ENCODE measurements around the gene GSK3A.

Gene GSK3A

GRCh38 chr19:42204664-42205063, 37.7 kb downstream of the GSK3A start:
- no peak for TF ChIP-seq CTCF (IDR thresholded peaks at IDR 0.05; ENCODE audit: low read depth, low read length, missing control alignments)
- in situ Hi-C loops (cut with HindIII; ENCODE audit: low pct_ligation_motif_present, low sequenced_read_pairs) = no loop called here

GRCh38 chr19:42203700-42204099, 38.7 kb downstream of the GSK3A start:
- no peak for TF ChIP-seq CTCF (IDR thresholded peaks at IDR 0.05; ENCODE audit: low read depth, low read length, missing control alignments)
- no peak overlapping the region for H3K4me3 ChIP-seq (ENCODE audit: low read depth, low read length)
- H3K36me3 ChIP-seq (replicated peaks) = peaks cover 54% of the 10 kb centered on the region
- in situ Hi-C loops (cut with HindIII; ENCODE audit: low pct_ligation_motif_present, low sequenced_read_pairs) = no loop called here
- no peak for DNase-seq
- H3K27ac ChIP-seq = no peak overlapping the region
- no peaks in the 10 kb centered on the region for H3K27me3 ChIP-seq (replicated peaks)

More at GRCh38 chr19:42204664-42205063, 37.7 kb downstream of the GSK3A start:
- Histone ChIP-seq H3K36me3 (replicated peaks) (peaks cover 54% of the 10 kb centered on the region), H3K27me3 (replicated peaks) (no peaks in the 10 kb centered on the region), H3K27ac (no peak overlapping the region), H3K4me3 (ENCODE audit: low read depth, low read length) (no peak overlapping the region)
- DNase-seq = no peak

- no peaks in the 10 kb centered on the region for H3K27me3 ChIP-seq (replicated peaks)
- no peak overlapping the region for H3K4me3 ChIP-seq (ENCODE audit: low read depth, low read length)
- no peak overlapping the region for H3K27ac ChIP-seq
- no peak for TF ChIP-seq CTCF (IDR thresholded peaks at IDR 0.05; ENCODE audit: low read depth, low read length, missing control alignments)
- H3K36me3 ChIP-seq (replicated peaks) = peaks cover 63% of the 10 kb centered on the region
- in situ Hi-C loops (cut with HindIII; ENCODE audit: low pct_ligation_motif_present, low sequenced_read_pairs) = no loop called here
- no peak for DNase-seq
Observed at GRCh38 chr19:42202290-42202880, 40.0 kb downstream of the GSK3A start.

GRCh38 chr19:42201489-42202289, 40.7 kb downstream of the GSK3A start:
- H3K27me3 ChIP-seq (replicated peaks) = no peaks in the 10 kb centered on the region
- no peak for DNase-seq
- no peak overlapping the region for H3K4me3 ChIP-seq (ENCODE audit: low read depth, low read length)
- H3K27ac ChIP-seq = no peak overlapping the region
- H3K36me3 ChIP-seq (replicated peaks) = peaks cover 68% of the 10 kb centered on the region
- in situ Hi-C loops (cut with HindIII; ENCODE audit: low pct_ligation_motif_present, low sequenced_read_pairs) = no loop called here
- TF ChIP-seq CTCF (IDR thresholded peaks at IDR 0.05; ENCODE audit: low read depth, low read length, missing control alignments) = no peak

GRCh38 chr19:42200116-42200715, 42.2 kb downstream of the GSK3A start:
- in situ Hi-C loops (cut with HindIII; ENCODE audit: low pct_ligation_motif_present, low sequenced_read_pairs) = no loop called here
- Histone ChIP-seq H3K27ac (no peak overlapping the region), H3K36me3 (replicated peaks) (peaks cover 63% of the 10 kb centered on the region), H3K4me3 (ENCODE audit: low read depth, low read length) (no peak overlapping the region), H3K27me3 (replicated peaks) (no peaks in the 10 kb centered on the region)
- no peak for DNase-seq
- no peak for TF ChIP-seq CTCF (IDR thresholded peaks at IDR 0.05; ENCODE audit: low read depth, low read length, missing control alignments)

Data from brain microvascular endothelial cell (primary cell).